ENCODE data around the gene RIN1. TPM values are rescaled to one million over a fixed set of nuclear protein-coding genes. Genes with fewer than 3 reads are reported as not detected.
"Not testable (repeated sequence)": the region's sequence is repeated elsewhere in the genome, so short reads cannot be mapped to it uniquely, and the experiment has no call there.

The RIN1 gene
- total RNA-seq, 1 experiment from 2014 or later, result 82.1 TPM

GRCh38 chr11:66320748-66321147 is 15.5 kb downstream of the RIN1 start:
- DNase-seq (ENCODE audit: low read depth), result not testable (repeated sequence)

GRCh38 chr11:66320289-66320688 is 15.9 kb downstream of the RIN1 start:
- DNase-seq (ENCODE audit: low read depth), result not testable (repeated sequence)

GRCh38 chr11:66318600-66318970 is 17.6 kb downstream of the RIN1 start:
- DNase-seq (ENCODE audit: low read depth), result no peak

GRCh38 chr11:66317723-66318599 is 18.3 kb downstream of the RIN1 start:
- peak; percentile 78 for DNase-seq (ENCODE audit: low read depth)

- no peak for DNase-seq (ENCODE audit: low read depth)
Observed at GRCh38 chr11:66317322-66317722, 18.9 kb downstream of the RIN1 start.

GRCh38 chr11:66316849-66317251 is 19.4 kb downstream of the RIN1 start, which contains the start of gene CD248:
Gene CD248, minus strand, starts transcription at chr11:66317044. Its CDS starts 17 bp downstream, at chr11:66317027.
- DNase-seq (ENCODE audit: low read depth), result no peak

- DNase-seq (ENCODE audit: low read depth), result no peak
Observed at GRCh38 chr11:66315921-66316811, 20.1 kb downstream of the RIN1 start.

- no peak for DNase-seq (ENCODE audit: low read depth)
Observed at GRCh38 chr11:66315498-66315885, 20.7 kb downstream of the RIN1 start.

GRCh38 chr11:66314561-66315497 is 21.4 kb downstream of the RIN1 start:
- DNase-seq (ENCODE audit: low read depth), result no peak

- DNase-seq (ENCODE audit: low read depth), result no peak
Observed at GRCh38 chr11:66314186-66314501, 22.1 kb downstream of the RIN1 start.

- DNase-seq (ENCODE audit: low read depth), result no peak
Observed at GRCh38 chr11:66313321-66314185, 22.7 kb downstream of the RIN1 start.

GRCh38 chr11:66312549-66313320 is 23.5 kb downstream of the RIN1 start:
- DNase-seq (ENCODE audit: low read depth), result peak; percentile 94

- peak; percentile 84 for DNase-seq (ENCODE audit: low read depth)
Observed at GRCh38 chr11:66311965-66312548, 24.2 kb downstream of the RIN1 start.

- no peak for DNase-seq (ENCODE audit: low read depth)
Observed at GRCh38 chr11:66311470-66311964, 24.7 kb downstream of the RIN1 start.

GRCh38 chr11:66310803-66311440 is 25.3 kb downstream of the RIN1 start:
- not testable (repeated sequence) for DNase-seq (ENCODE audit: low read depth)

GRCh38 chr11:66310324-66310723 is 25.9 kb downstream of the RIN1 start:
- DNase-seq (ENCODE audit: low read depth), result no peak

- no peak for DNase-seq (ENCODE audit: low read depth)
Observed at GRCh38 chr11:66309475-66309874, 26.8 kb downstream of the RIN1 start.

- DNase-seq (ENCODE audit: low read depth), result no peak
Observed at GRCh38 chr11:66302656-66303055, 33.6 kb downstream of the RIN1 start.

GRCh38 chr11:66299186-66299585 is 37.0 kb downstream of the RIN1 start:
- DNase-seq (ENCODE audit: low read depth), result no peak
